ENCODE measurements around the gene INO80B.

DNA sequence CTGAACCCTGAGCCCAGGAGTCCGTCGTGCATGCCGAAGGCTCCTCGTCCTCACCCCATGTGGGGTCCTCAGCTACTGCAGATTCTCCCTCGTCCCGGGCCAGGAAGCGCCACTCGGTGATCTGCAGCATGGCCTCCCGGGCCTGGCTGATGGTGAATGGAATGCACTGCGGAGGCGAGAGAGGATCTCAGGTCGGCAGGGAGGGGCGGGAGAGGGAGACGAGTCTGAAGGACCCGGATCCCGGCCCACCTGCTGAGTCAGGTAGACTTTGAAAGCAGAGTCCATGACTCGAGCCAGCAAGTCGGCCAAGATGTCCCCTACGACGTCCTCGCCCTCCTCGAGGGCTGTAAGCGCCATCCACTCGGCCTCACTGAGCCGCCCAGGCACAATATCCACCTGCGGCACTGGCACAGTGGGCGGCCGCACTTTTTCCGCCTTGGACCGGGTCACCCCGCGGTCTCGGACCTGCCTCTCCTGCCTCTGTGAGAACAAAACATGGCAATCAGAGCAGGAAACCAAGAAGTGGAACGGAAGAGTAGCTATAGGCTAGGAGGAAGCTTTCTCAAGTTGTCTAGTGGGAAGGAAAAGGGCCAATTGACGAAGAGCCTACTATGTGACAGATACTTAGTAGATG lies 39.0 kb upstream of the INO80B start:
- TF ChIP-seq, protein P1, sequence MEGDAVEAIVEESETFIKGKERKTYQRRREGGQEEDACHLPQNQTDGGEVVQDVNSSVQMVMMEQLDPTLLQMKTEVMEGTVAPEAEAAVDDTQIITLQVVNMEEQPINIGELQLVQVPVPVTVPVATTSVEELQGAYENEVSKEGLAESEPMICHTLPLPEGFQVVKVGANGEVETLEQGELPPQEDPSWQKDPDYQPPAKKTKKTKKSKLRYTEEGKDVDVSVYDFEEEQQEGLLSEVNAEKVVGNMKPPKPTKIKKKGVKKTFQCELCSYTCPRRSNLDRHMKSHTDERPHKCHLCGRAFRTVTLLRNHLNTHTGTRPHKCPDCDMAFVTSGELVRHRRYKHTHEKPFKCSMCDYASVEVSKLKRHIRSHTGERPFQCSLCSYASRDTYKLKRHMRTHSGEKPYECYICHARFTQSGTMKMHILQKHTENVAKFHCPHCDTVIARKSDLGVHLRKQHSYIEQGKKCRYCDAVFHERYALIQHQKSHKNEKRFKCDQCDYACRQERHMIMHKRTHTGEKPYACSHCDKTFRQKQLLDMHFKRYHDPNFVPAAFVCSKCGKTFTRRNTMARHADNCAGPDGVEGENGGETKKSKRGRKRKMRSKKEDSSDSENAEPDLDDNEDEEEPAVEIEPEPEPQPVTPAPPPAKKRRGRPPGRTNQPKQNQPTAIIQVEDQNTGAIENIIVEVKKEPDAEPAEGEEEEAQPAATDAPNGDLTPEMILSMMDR (IDR thresholded peaks at IDR 0.05; ENCODE audit: borderline replicate concordance, extremely low read depth, low read length, poor library complexity, severe bottlenecking) = no peak
- no peak for TF ChIP-seq EZH2 (IDR thresholded peaks at IDR 0.05; ENCODE audit: borderline replicate concordance, low read depth, low read length, severe bottlenecking)

Data from DND-41 (cell line).